Mucosa of descending colon (tissue), 3 donors: Measurements from ENCODE around the gene TOLLIP. TPM values are rescaled to one million over a fixed set of nuclear protein-coding genes. Genes with fewer than 3 reads are reported as not detected.
"Not testable (repeated sequence)": the region's sequence is repeated elsewhere in the genome, so short reads cannot be mapped to it uniquely, and the experiment has no call there.

Experiments used
- ATAC-seq: fragments of 200-7000 bp; cut with Tn5 transposase; one replicate; pipeline ENCODE4 v1.9.1; 2020; ENCODE audit warnings: mild to moderate bottlenecking, moderate library complexity
- DNase-seq, 3 donors: peaks; one replicate each; pipeline ENCODE4 v3.0.0-alpha.2; 2020
- H3K36me3 ChIP-seq: fragments of 200-600 bp; one replicate; pipeline ENCODE4 v1.8.0; 2021; ENCODE audit warnings: low read depth, mild to moderate bottlenecking
- H3K4me1 ChIP-seq: fragments of 200-600 bp; one replicate; pipeline ENCODE4 v1.8.0; 2021; ENCODE audit warnings: low read depth, mild to moderate bottlenecking
- H3K4me3 ChIP-seq: fragments of 200-600 bp; one replicate; pipeline ENCODE4 v1.8.0; 2021; ENCODE audit warnings: mild to moderate bottlenecking
- H3K9me3 ChIP-seq: fragments of 200-600 bp; one replicate; pipeline ENCODE4 v1.8.0; 2021; ENCODE audit warnings: mild to moderate bottlenecking
- intact Hi-C, 2 donors: fragments of 100-400 bp; cut with DNase I in 1 of 2; cut with micrococcal nuclease in 1 of 2; formaldehyde crosslinking; loops; one replicate each; pipeline versions ENCODE4 v1.11.0 to v1.11.1; 2022; cut with DNase I, micrococcal nuclease
- total RNA-seq, 3 donors: library from RNA; stranded (reverse); fragmentation: NEBNext Ultra II Directional in 2 of 3; extraction: Animal tissue kit (Norgen Biotek cat#: 25700) in 2 of 3; gene quantifications; one replicate each; pipeline versions ENCODE4 v1.2.1 to v1.2.4, GENCODE V29; 2021 to 2023
- TF ChIP-seq, protein P1 (sequence below): fragments of 200-600 bp; IDR thresholded peaks from one replicate; pipeline ENCODE4 v1.8.0; 2022; ENCODE audit warnings: antibody characterized with exemption, mild to moderate bottlenecking
- donor health status: DM: no; HTN: no; CAD: no; lungs with moderate emphysema.
- donor health status: DM: no; HTN: no; CAD: no.
- donor health status: DM: no; HTN: yes; CAD: no.

TOLLIP gene
- total RNA-seq, 3 donors from 2014 or later, result 62.4 to 65.4 (median 62.5) TPM

DNA sequence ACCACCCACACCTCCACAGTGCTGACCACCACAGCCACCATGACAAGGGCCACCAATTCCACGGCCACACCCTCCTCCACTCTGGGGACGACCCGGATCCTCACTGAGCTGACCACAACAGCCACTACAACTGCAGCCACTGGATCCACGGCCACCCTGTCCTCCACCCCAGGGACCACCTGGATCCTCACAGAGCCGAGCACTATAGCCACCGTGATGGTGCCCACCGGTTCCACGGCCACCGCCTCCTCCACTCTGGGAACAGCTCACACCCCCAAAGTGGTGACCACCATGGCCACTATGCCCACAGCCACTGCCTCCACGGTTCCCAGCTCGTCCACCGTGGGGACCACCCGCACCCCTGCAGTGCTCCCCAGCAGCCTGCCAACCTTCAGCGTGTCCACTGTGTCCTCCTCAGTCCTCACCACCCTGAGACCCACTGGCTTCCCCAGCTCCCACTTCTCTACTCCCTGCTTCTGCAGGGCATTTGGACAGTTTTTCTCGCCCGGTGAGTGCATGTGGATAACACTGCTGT, 58.1 kb downstream of the TOLLIP start:
- H3K36me3 ChIP-seq, result no peaks in the 10 kb centered on the region
- intact Hi-C loops, result no loop called here
- DNase-seq (peak in 1 of 3 donors; percentile 30), ATAC-seq (no peak)
- H3K4me1 ChIP-seq, result no peaks in the 10 kb centered on the region
- TF ChIP-seq, protein P1, sequence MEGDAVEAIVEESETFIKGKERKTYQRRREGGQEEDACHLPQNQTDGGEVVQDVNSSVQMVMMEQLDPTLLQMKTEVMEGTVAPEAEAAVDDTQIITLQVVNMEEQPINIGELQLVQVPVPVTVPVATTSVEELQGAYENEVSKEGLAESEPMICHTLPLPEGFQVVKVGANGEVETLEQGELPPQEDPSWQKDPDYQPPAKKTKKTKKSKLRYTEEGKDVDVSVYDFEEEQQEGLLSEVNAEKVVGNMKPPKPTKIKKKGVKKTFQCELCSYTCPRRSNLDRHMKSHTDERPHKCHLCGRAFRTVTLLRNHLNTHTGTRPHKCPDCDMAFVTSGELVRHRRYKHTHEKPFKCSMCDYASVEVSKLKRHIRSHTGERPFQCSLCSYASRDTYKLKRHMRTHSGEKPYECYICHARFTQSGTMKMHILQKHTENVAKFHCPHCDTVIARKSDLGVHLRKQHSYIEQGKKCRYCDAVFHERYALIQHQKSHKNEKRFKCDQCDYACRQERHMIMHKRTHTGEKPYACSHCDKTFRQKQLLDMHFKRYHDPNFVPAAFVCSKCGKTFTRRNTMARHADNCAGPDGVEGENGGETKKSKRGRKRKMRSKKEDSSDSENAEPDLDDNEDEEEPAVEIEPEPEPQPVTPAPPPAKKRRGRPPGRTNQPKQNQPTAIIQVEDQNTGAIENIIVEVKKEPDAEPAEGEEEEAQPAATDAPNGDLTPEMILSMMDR, result no peak
- no peaks in the 10 kb centered on the region for H3K9me3 ChIP-seq
- no peak overlapping the region for H3K4me3 ChIP-seq

GRCh38 chr11:1250411-1250810, 59.0 kb downstream of the TOLLIP start:
- H3K9me3 ChIP-seq, H3K36me3 ChIP-seq, H3K4me1 ChIP-seq, H3K4me3 ChIP-seq, intact Hi-C loops, ATAC-seq: not testable (repeated sequence)
- DNase-seq, result peak in 1 of 3 donors; percentile 36

GRCh38 chr11:1248951-1249350, 60.5 kb downstream of the TOLLIP start:
- intact Hi-C loops, H3K36me3 ChIP-seq, ATAC-seq, H3K4me1 ChIP-seq, H3K9me3 ChIP-seq, H3K4me3 ChIP-seq: not testable (repeated sequence)
- DNase-seq, result peak in 1 of 3 donors; percentile 27

DNA sequence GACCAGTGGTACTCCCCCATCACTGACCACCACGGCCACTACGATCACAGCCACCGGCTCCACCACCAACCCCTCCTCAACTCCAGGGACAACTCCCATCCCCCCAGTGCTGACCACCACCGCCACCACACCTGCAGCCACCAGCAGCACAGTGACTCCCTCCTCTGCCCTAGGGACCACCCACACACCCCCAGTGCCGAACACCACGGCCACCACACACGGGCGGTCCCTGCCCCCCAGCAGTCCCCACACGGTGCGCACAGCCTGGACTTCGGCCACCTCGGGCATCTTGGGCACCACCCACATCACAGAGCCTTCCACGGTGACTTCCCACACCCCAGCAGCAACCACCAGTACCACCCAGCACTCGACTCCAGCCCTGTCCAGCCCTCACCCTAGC, 62.4 kb downstream of the TOLLIP start:
- H3K36me3 ChIP-seq, H3K4me1 ChIP-seq, ATAC-seq, intact Hi-C loops, H3K9me3 ChIP-seq, H3K4me3 ChIP-seq: not testable (repeated sequence)
- peak in 1 of 3 donors; percentile 26 for DNase-seq

DNA sequence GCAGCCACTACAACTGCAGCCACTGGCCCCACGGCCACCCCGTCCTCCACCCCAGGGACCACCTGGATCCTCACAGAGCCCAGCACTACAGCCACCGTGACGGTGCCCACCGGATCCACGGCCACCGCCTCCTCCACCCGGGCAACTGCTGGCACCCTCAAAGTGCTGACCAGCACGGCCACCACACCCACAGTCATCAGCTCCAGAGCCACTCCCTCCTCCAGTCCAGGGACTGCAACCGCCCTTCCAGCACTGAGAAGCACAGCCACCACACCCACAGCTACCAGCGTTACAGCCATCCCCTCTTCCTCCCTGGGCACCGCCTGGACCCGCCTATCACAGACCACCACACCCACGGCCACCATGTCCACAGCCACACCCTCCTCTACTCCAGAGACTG, 63.1 kb downstream of the TOLLIP start:
- H3K4me1 ChIP-seq, H3K9me3 ChIP-seq, intact Hi-C loops, H3K36me3 ChIP-seq, H3K4me3 ChIP-seq: not testable (repeated sequence)
- peak; percentile 66 for ATAC-seq
- peak; percentile 69 to 73 (median 71) for DNase-seq

- H3K4me3 ChIP-seq, intact Hi-C loops, H3K36me3 ChIP-seq, H3K4me1 ChIP-seq, H3K9me3 ChIP-seq: not testable (repeated sequence)
- DNase-seq, result peak in 1 of 3 donors; percentile 51
- peak; percentile 35 for ATAC-seq
Observed at GRCh38 chr11:1245717-1246116, 63.7 kb downstream of the TOLLIP start.

- H3K4me1 ChIP-seq, H3K36me3 ChIP-seq, H3K4me3 ChIP-seq, ATAC-seq, H3K9me3 ChIP-seq, intact Hi-C loops: not testable (repeated sequence)
- DNase-seq, result peak in 1 of 3 donors; percentile 34
Observed at GRCh38 chr11:1244557-1244956, 64.9 kb downstream of the TOLLIP start.

DNA sequence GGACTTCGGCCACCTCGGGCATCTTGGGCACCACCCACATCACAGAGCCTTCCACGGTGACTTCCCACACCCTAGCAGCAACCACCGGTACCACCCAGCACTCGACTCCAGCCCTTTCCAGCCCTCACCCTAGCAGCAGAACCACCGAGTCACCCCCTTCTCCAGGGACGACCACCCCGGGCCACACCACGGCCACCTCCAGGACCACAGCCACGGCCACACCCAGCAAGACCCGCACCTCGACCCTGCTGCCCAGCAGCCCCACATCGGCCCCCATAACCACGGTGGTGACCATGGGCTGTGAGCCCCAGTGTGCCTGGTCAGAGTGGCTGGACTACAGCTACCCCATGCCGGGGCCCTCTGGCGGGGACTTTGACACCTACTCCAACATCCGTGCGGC, 65.9 kb downstream of the TOLLIP start:
- H3K36me3 ChIP-seq, intact Hi-C loops, H3K9me3 ChIP-seq, ATAC-seq, H3K4me3 ChIP-seq, DNase-seq, H3K4me1 ChIP-seq: not testable (repeated sequence)

DNA sequence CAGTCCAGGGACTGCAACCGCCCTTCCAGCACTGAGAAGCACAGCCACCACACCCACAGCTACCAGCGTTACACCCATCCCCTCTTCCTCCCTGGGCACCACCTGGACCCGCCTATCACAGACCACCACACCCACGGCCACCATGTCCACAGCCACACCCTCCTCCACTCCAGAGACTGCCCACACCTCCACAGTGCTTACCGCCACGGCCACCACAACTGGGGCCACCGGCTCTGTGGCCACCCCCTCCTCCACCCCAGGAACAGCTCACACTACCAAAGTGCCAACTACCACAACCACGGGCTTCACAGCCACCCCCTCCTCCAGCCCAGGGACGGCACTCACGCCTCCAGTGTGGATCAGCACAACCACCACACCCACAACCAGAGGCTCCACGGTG, 66.7 kb downstream of the TOLLIP start:
- H3K9me3 ChIP-seq, H3K4me1 ChIP-seq, intact Hi-C loops, ATAC-seq, H3K36me3 ChIP-seq, H3K4me3 ChIP-seq, DNase-seq: not testable (repeated sequence)

- no peak overlapping the region for H3K4me3 ChIP-seq
- H3K9me3 ChIP-seq, result no peaks in the 10 kb centered on the region
- DNase-seq, result no peak
- TF ChIP-seq, protein P1, result no peak
- no peaks in the 10 kb centered on the region for H3K36me3 ChIP-seq
- no peak for ATAC-seq
- intact Hi-C loops, result no loop called here
- peaks cover 13% of the 10 kb centered on the region for H3K4me1 ChIP-seq
Observed at GRCh38 chr11:1242289-1242688, 67.1 kb downstream of the TOLLIP start.
